Left lung (tissue), 10 donors: ENCODE data around the gene MRPL17. TPM values are rescaled to one million over a fixed set of nuclear protein-coding genes. Genes with fewer than 3 reads are reported as not detected.

ENCODE experiments used
- ATAC-seq: fragments of 200-7000 bp; cut with Tn5 transposase; one replicate; pipeline ENCODE4 v1.9.1; 2020; ENCODE audit warnings: moderate library complexity
- DNase-seq, 4 donors: peaks; one replicate each; pipeline ENCODE4 v3.0.0-alpha.2; 2013 to 2020
- H3K27ac ChIP-seq, 2 donors: fragments of 200-600 bp; sonication (generic) in 1 of 2; one replicate each; pipeline versions ENCODE4 v1.5.0 to v1.8.0; 2020 to 2021
- H3K27me3 ChIP-seq, 2 donors: fragments of 200-600 bp; sonication (generic) in 1 of 2; one replicate each; pipeline versions ENCODE4 v1.5.0 to v1.8.0; 2020 to 2021
- H3K36me3 ChIP-seq, 2 donors: fragments of 200-600 bp; sonication (generic) in 1 of 2; one replicate each; pipeline versions ENCODE4 v1.5.0 to v1.8.0; 2020 to 2021
- H3K4me1 ChIP-seq, 2 donors: fragments of 200-600 bp; one replicate each; pipeline ENCODE4 v1.8.0; 2021
- H3K4me3 ChIP-seq, 2 donors: fragments of 200-600 bp; sonication (generic) in 1 of 2; one replicate each; pipeline versions ENCODE4 v1.5.0 to v1.8.0; 2020 to 2021; ENCODE audit warnings: mild to moderate bottlenecking in 1 of 2
- H3K9me3 ChIP-seq, 2 donors: fragments of 200-600 bp; sonication (generic) in 1 of 2; one replicate each; pipeline versions ENCODE4 v1.5.0 to v1.8.0; 2020 to 2021
- CTCF ChIP-seq, 2 donors: fragments of 200-600 bp; sonication (generic) in 1 of 2; IDR thresholded peaks; one replicate each; pipeline versions ENCODE4 v1.5.0 to v1.8.0; 2021; ENCODE audit warnings: antibody characterized with exemption in 2 of 2
- intact Hi-C, 2 donors: fragments of 100-400 bp; cut with DNase I; formaldehyde crosslinking; loops; one replicate each; pipeline versions ENCODE4 v1.11.2 to v1.14.2; 2022
- polyA plus RNA-seq, 6 donors: library from polyadenylated mRNA; unstranded; fragments of 120-200 nt; gene quantifications; one replicate each; pipeline ENCODE4 v1.2.1, GENCODE V29; 2013; ENCODE audit not compliant: insufficient read length in 6 of 6
- total RNA-seq, 2 donors: library from RNA; stranded (reverse); fragmentation: NEBNext Ultra II Directional; extraction: Animal tissue kit (Norgen Biotek cat#: 25700); gene quantifications; one replicate each; pipeline ENCODE4 v1.2.1, GENCODE V29; 2021
- donor health status: DM: no; HTN: yes; CAD: no.
- donor health status: DM: no; HTN: no; CAD: no.

MRPL17 gene
- total and polyA plus RNA-seq, 8 donors = 45.0 to 57.3 (median 51.0) TPM

- peak in 3 of 4 donors; percentile 43 to 86 (median 60) for DNase-seq
Measured at GRCh38 chr11:6655790-6656583, 27.2 kb downstream of the MRPL17 start, which contains the start of gene DCHS1. Gene DCHS1, minus strand, starts transcription at chr11:6655809. Its CDS starts 14,196 bp downstream, at chr11:6641613.

GRCh38 chr11:6655020-6655789 is 27.9 kb downstream of the MRPL17 start:
- intact Hi-C loops = no loop called here
- no peaks in the 10 kb centered on the region for H3K9me3 ChIP-seq
- no peak for TF ChIP-seq CTCF (IDR thresholded peaks at IDR 0.05)
- DNase-seq = peak in 2 of 4 donors; percentile 47 to 84
- H3K4me3 ChIP-seq = peak overlapping the region; percentile 22 to 32
- no peaks in the 10 kb centered on the region for H3K36me3 ChIP-seq
- H3K27ac ChIP-seq = peak overlapping the region; percentile 44 to 55
- ATAC-seq = peak; percentile 56
- H3K4me1 ChIP-seq = peaks cover 0 to 9% of the 10 kb centered on the region in 2 donors
- H3K27me3 ChIP-seq = peaks cover 0 to 34% of the 10 kb centered on the region in 2 donors

More at GRCh38 chr11:6655790-6656583, 27.2 kb downstream of the MRPL17 start, which contains the start of gene DCHS1:
- ATAC-seq = peak; percentile 51
- peaks cover 0 to 34% of the 10 kb centered on the region in 2 donors for H3K27me3 ChIP-seq
- no peaks in the 10 kb centered on the region for H3K36me3 ChIP-seq
- H3K4me1 ChIP-seq = peaks cover 0 to 9% of the 10 kb centered on the region in 2 donors
- intact Hi-C loops = no loop called here
- H3K9me3 ChIP-seq = no peaks in the 10 kb centered on the region
- peak within 1 kb of the TSS; percentile 56 to 62 for H3K27ac ChIP-seq
- peak within 1 kb of the TSS; percentile 24 to 32 for H3K4me3 ChIP-seq
- no peak for TF ChIP-seq CTCF (IDR thresholded peaks at IDR 0.05)

DNA sequence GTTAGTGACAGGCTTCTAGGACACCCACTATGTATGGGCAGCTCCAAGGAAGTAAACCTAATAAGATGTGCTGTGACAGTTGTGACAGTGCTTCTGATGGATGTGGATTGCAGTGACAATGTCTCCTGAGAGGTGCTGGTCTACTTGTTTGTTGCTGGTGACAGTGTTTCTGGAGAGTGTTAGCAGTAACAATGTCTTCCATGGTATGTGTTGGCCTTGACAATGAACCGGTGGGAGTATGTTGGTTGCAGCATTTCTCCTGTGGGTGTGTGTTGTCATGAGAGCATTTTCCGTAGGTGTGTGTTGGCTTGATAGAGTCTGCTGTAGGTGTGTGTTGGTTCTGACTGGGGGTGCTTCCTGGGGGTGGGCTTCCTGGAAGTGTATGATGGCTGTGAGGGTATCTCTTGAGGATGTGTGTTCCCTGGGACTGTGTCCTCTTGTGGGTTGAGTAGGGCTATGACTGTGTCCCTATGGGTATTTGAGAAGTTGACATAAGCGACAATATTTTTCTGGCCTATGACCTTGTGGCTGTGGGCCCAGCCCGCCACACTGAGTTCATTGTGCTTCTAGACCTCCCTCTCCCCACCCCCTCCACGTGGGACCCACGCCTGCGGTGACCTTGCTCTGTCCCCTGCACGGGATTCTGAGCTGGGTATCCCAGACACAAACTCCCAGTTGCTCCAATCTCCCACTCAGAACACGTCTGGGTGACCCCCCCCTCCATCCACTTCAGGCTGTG is 28.7 kb downstream of the MRPL17 start:
- Histone ChIP-seq H3K27ac (peak overlapping the region; percentile 44 to 55), H3K4me3 (peak overlapping the region; percentile 22 to 32), H3K27me3 (peaks cover 0 to 34% of the 10 kb centered on the region in 2 donors), H3K36me3 (no peaks in the 10 kb centered on the region), H3K9me3 (no peaks in the 10 kb centered on the region), H3K4me1 (peaks cover 0 to 9% of the 10 kb centered on the region in 2 donors)
- intact Hi-C loops = no loop called here
- DNase-seq (no peak), ATAC-seq (no peak)
- TF ChIP-seq CTCF (IDR thresholded peaks at IDR 0.05) = no peak

DNA sequence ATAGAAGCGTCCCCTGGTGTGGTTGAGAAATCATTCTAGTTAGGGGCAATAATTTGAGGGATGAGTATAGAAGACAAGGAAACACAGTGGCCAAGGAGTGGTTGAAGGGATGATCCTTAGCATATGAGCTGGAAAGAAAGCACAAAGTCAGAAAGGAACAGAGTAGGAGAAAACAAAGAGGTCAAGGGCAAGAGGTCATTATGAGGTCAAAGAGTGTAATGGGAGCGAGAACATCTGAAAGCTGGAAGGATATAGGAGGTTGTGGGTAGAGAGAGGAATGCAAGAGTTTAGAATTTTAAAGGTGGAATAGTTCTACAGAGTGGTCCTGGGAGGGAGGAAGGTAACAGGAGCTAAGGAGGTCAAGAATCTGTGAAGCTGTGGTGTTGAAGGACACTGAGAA is 29.5 kb downstream of the MRPL17 start:
- no peak overlapping the region for H3K27ac ChIP-seq
- DNase-seq = no peak
- H3K9me3 ChIP-seq = no peaks in the 10 kb centered on the region
- ATAC-seq = no peak
- peaks cover 0 to 16% of the 10 kb centered on the region in 2 donors for H3K4me1 ChIP-seq
- TF ChIP-seq CTCF (IDR thresholded peaks at IDR 0.05) = no peak
- no peak overlapping the region for H3K4me3 ChIP-seq
- H3K36me3 ChIP-seq = no peaks in the 10 kb centered on the region
- intact Hi-C loops = no loop called here
- peaks cover 0 to 34% of the 10 kb centered on the region in 2 donors for H3K27me3 ChIP-seq
